GM10248 (cell line): ENCODE data around the gene ZNF287.
"Not testable (repeated sequence)": the region's sequence is repeated elsewhere in the genome, so short reads cannot be mapped to it uniquely, and the experiment has no call there.

Experiments
- CTCF ChIA-PET: fragments of 300-600 bp; sonication (Branson Sonifier 250); formaldehyde crosslinking; extraction: SDS; loops from one replicate; lab custom pipeline; 2021; ENCODE audit warnings: antibody characterized with exemption; lab: Yijun Ruan, JAX
- POLR2A ChIA-PET: fragments of 350-650 bp; sonication (Branson Sonifier 250); formaldehyde crosslinking; extraction: SDS; loops from one replicate; lab custom pipeline; 2020; ENCODE audit warnings: antibody characterized with exemption; lab: Yijun Ruan, JAX
- DNase-seq: peaks from one replicate; pipeline ENCODE4 v3.0.0; 2012; ENCODE audit errors: extremely low spot score
- TF ChIP-seq, protein P1 (sequence below): IDR thresholded peaks from 2 replicates; pipeline ENCODE4 v1.5.1; 2012; ENCODE audit warnings: mild to moderate bottlenecking, low read depth; ENCODE audit errors: extremely low read depth, missing control alignments, control extremely low read depth

The ZNF287 gene

DNA sequence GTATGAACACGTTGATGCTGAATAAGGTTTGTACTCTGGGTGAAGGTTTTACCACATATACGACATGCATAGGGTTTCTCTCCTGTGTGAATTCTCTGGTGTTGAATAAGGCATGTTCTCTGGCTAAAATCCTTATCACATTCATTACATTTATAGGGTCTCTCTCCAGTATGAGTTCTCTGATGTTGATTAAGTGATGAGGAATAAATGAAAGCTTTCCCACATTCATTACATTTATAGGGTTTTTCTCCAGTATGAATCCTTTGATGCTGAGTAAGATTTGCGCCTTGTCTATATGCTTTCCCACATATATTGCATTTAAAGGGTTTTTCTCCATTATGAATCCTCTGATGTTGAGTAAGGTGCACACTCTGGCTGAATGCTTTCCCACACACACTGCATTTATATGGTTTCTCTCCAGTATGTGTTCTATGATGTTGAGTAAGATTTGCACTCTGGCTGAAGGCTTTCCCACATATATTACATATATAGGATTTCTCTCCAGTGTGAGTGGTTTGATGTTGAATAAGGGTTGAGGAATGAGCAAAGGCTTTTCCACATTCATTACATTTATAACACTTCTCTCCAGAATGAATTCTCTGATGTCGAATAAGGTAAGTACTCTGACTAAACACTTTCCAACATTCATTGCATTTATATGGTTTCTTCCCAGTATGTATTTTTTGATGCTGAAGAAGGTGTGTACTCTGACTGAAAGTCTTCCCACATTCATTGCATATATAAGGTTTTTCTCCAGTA is 16.9 kb downstream of the ZNF287 start:
- CTCF ChIA-PET, result no interaction called here
- TF ChIP-seq, protein P1, sequence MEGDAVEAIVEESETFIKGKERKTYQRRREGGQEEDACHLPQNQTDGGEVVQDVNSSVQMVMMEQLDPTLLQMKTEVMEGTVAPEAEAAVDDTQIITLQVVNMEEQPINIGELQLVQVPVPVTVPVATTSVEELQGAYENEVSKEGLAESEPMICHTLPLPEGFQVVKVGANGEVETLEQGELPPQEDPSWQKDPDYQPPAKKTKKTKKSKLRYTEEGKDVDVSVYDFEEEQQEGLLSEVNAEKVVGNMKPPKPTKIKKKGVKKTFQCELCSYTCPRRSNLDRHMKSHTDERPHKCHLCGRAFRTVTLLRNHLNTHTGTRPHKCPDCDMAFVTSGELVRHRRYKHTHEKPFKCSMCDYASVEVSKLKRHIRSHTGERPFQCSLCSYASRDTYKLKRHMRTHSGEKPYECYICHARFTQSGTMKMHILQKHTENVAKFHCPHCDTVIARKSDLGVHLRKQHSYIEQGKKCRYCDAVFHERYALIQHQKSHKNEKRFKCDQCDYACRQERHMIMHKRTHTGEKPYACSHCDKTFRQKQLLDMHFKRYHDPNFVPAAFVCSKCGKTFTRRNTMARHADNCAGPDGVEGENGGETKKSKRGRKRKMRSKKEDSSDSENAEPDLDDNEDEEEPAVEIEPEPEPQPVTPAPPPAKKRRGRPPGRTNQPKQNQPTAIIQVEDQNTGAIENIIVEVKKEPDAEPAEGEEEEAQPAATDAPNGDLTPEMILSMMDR, result no peak
- no peak for DNase-seq
- POLR2A ChIA-PET, result no interaction called here

DNA sequence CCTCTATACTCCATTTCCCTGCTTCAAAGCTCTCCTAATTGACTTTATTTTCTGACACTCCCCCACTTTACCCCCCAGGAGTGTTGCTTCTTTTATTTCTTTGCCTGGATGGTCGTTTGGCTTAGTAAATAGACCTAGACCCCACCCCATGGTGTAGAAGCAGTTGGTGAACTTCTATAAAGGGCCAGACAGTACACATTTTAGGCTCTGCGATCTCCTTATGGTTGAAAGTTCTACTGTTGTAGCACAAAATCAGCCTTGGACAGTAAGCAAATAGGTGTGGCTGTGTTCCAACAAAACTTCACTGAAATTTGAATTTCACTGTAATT is 31.9 kb downstream of the ZNF287 start:
- POLR2A ChIA-PET, result no interaction called here

DNA sequence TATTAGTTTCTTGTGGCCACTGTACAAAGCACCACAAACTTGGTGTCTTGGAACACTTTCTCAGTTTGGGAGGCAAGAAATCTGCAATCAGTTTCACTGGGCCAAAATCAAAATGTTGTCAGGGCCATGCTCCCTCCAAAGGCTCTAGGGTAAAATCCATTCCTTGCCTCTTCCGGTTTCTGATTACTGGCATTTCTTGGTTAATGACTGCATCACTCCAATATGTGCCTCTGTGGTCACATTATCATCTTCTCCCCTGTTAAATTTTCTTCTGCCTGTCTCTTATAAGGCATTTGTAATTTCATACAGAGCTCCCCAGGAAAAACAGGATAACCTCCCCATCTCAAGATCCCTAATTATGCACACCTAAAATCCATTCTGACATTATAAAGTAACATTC is 34.8 kb downstream of the ZNF287 start:
- ChIA-PET POLR2A (no interaction called here), CTCF (interaction anchor here (3.9 kb wide), 1 partner anchor 13 kb away, joined by 24 read pairs; no protein-coding TSS in a partner anchor)
- TF ChIP-seq, protein P1, result no peak

More for the DNA sequence above, 31.9 kb downstream of the ZNF287 start:
- DNase-seq, result no peak
- CTCF ChIA-PET, result interaction anchor here (1.0 to 3.9 kb wide), 12 partner anchors 11 to 174 kb away, joined by 3 to 39 read pairs (median 5); partner anchors contain the start of genes CCDC144A and ZNF624
- TF ChIP-seq, protein P1, result no peak

DNA sequence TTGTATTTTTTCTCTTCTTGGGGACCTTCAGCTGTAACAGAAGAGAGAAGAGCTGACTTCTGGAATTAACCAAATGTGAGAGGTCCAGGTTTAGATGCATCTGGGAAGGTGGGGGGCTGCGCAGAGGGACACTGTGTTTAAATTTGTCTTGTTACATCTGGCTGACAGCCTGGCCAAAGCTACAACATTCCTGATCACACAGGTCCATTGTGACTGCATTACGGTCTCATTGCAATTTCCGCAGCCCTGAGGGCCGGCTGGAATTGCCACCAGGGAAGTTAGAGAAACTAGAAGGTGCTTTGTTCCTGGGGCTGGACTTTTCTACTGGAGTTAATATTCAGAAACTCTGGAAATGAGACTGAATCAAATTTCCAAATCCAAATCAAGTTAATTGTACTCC is 39.1 kb downstream of the ZNF287 start:
- CTCF ChIA-PET, result interaction anchor here (2.2 to 3.1 kb wide), 3 partner anchors 9 to 77 kb away, joined by 7 to 21 read pairs (median 7); no protein-coding TSS in a partner anchor
- POLR2A ChIA-PET, result no interaction called here
- TF ChIP-seq, protein P1, result no peak
- DNase-seq, result no peak

More for the DNA sequence above, 34.8 kb downstream of the ZNF287 start:
- no peak for DNase-seq

DNA sequence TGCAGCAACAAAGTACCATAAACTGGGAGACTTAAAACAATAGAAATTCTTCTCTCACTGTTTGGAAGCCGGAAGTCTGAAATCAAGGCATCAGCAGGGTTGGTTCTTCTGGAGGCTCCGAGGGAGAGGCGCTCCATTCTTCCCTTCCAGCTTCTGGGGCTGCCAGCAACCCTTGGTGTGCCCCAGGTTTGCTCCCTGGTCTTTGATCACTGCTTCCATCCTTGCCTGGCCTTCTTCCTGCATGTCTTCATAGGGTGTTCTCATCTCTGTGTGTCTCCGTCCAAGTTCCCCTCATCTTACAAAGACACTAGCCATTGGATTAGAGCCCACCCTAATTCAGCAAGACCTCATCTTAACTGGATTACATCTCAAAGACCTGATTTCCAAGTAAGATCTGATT is 41.7 kb downstream of the ZNF287 start:
- ChIA-PET CTCF (no interaction called here), POLR2A (no interaction called here)
- TF ChIP-seq, protein P1, result no peak
- no peak for DNase-seq

DNA sequence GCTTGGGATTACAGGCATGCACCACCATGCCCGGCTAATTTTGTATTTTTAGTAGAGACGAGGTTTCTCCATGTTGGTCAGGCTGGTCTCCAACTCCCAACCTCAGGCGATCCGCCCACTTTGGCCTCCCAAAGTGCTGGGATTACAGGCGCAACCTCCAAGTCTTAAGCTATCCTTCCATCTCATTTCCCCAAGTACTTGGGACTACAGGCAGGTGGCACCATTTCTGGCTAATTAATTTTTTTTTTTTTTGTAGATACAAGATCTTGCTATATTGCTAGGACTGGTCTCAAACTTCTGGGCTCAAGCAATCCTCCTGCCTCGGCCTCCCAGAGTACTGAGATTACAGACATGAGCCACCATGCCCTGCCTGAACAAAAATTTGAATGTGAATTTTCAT is 43.4 kb downstream of the ZNF287 start:
- DNase-seq, POLR2A ChIA-PET: not testable (repeated sequence)
- CTCF ChIA-PET, result interaction anchor here (1.4 to 1.5 kb wide), 2 partner anchors 11 to 64 kb away, joined by 4 to 6 read pairs; no protein-coding TSS in a partner anchor

DNA sequence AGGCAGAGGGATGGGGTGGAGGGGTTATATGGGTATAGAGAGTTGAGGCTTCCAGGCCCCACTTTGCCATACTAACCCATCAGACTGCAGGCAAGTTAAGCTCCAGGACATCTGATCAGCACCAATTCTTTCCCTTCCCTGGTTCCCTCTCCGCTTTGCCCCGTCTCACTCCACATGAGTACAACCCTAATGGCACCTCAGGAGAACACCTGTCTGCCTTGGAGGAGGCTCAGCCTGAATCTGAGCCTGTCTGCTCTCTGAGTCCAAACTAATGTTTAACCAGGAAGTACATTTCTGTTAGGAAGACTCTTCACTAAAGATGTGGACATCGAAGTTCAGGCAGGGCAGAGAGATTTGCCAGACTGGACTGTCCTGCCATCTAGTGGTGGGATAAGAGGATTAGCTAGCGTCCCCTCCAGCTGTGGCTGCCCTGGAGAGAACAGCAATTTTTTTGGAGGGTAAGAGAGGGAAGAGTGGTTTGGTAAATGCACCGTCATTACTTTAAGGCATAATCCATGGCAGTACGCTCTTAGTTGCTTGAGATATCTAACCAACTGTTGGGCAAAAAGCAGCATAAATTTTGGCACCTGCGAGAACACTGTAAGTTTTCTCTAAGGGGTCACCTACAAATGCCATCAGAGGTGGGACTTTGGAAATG is 47.8 kb downstream of the ZNF287 start:
- TF ChIP-seq, protein P1, result peak; percentile 77

More for the DNA sequence above, 47.8 kb downstream of the ZNF287 start:
- POLR2A ChIA-PET, result interaction anchor here (0.7 to 1.0 kb wide), 3 partner anchors 83 to 233 kb away, joined by 3 to 5 read pairs (median 4); partner anchors contain the start of gene UBB
- CTCF ChIA-PET, result interaction anchor here (0.7 to 9.1 kb wide), 38 partner anchors 10 to 493 kb away, joined by 3 to 102 read pairs (median 4); partner anchors contain the start of genes CENPV and TRPV2
- DNase-seq, result peak; percentile 86
